ENCODE measurements around the gene ORM2.

GRCh38 chr9:114338187-114338586 lies 8.5 kb downstream of the ORM2 start:
- TF ChIP-seq EZH2phosphoT487 (IDR thresholded peaks at IDR 0.05) (no peak), CTCF (IDR thresholded peaks at IDR 0.05) (no peak)

Data from neural progenitor cell (in vitro differentiated cells).